GM19351 (cell line): ENCODE measurements around the gene TMEM164.

Experiments used
- ATAC-seq: cut with Tn5 transposase; IDR thresholded peaks from one replicate; pipeline ENCODE4 v1.9.1; 2021; ENCODE audit warnings: mild to moderate bottlenecking, moderate library complexity; ENCODE audit not compliant: unreplicated experiment

TMEM164 gene

DNA sequence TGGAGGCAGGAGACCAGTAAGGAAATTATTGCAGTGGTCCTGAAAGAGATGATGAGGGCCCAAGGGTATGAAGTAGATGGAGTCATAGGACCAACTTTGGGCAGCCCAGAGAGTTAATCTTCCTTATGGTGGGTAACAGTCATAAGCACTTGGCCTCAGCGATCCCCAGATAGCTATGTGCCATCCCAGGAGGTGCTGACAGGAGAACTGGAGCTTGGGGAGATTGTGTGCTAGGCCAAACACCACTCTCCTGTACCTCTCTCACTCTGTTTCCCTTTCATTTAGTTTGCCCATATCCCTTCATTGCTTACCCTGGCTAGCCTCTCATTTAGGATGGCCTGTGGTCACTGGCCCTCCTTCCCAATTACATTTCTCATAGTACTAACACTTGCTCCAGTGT, 60.0 kb downstream of the TMEM164 start:
- ATAC-seq: no peak

- no peak for ATAC-seq
Observed at GRCh38 chrX:110066488-110067225, 63.7 kb downstream of the TMEM164 start.

DNA sequence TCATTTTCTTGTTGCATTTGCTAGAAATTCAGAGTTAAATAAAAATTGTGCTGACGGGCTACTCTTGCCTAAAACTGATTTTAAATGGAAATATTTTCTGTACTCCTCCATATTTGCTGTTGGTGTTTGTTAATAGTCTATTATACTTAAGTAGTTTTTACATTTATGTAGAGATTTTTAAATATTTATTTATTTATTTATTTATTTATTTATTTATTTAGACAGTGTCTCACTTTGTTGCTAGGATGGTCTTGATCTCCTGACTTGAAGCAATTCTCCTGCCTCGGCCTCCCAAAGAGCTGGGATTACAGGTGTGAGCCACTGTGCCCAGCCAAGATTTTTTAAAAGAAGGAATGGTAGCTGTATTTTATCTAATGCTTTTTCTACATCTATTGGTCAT, 68.1 kb downstream of the TMEM164 start:
- no peak for ATAC-seq

- no peak for ATAC-seq
Observed at GRCh38 chrX:110081320-110081719, 78.4 kb downstream of the TMEM164 start.

DNA sequence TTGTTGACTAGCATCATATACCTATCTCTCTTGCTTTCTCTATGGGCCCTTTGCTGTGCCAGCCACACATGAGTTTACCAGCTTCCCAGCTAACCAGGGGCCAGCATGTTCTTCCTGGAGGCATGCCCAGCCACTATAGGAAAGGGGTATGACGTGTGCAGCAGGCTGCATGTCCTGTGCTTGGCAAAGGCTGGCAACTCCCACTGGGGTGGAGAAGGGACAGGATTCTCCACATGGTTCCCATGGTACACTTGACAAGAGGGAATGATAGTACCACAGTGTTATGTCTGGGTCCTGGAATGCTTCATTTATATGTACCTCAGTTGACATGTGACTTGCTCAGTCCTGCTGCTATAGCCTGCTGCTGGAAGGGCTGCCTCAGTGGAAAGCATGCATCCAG, 78.8 kb downstream of the TMEM164 start:
- no peak for ATAC-seq

- no peak for ATAC-seq
Observed at GRCh38 chrX:110082161-110082560, 79.2 kb downstream of the TMEM164 start.

GRCh38 chrX:110086162-110086915, 83.4 kb downstream of the TMEM164 start:
- no peak for ATAC-seq

DNA sequence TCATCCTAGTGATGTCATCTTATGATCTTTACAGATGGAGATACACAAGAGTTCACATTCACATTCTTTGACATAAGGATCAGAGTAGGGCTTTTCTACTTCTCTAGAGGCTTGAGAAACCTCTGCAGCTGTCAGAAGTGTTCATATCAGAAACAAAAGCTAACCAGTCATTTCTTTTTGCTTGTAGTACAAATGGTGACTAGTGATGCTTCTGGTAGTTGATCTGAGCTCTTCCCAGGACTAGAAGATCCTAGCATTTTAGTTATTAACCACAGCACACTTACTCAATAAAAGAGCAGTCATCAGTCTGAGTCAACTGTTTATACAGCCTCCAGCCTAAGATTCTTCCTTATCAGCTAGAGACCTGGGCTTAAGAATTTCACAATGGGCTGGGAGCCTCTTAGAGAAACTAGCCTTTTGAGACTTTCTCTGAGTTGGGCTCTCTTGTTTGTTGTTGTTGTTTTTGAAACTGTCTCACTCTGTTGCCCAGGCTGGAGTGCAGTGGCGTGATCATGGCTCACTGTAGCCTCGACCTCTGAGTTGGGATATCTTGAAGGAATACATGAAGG, 84.1 kb downstream of the TMEM164 start:
- no peak for ATAC-seq

DNA sequence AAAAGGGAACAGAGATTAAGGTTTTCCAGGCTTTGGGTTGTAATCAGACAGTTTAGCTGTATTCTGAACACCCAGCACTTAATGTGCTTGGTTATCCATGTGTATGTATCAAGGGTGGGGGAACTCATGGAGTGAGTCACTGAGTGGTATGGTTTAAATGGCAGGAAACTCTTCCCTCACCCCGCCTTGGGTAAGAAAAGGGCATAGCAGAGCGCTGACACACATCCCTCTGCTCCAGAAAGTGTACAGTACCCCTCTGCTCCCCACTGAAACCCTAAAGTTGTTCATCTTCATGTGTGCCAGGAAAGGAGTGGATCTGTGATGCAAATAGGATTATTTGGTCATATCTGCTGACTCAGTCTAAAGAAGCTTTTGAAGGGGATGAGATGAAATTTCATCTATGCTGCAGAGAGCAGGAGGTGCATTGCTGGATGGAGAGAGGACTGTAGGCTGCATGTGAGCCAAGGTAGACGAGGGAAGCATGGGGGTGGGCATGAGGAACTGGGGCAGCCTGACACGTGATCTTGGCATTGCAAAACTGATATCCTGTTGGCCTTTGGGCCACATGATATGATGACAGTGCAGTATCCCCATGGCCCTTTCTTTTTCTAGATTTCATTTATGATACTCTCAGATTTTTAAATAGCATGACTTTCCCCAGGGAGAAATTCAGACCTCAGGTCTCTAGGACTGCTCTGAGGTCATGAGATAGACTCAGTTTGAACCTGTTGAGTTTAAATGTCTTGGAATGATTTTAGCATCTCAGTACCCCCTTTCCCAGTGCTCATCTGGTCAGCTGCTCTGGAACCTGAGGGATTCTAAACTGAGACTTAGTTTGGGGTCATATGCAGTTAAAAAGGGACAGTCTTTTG, 84.8 kb downstream of the TMEM164 start:
- ATAC-seq: no peak

GRCh38 chrX:110089656-110090403, 86.9 kb downstream of the TMEM164 start:
- ATAC-seq: no peak

GRCh38 chrX:110097920-110098319, 95.0 kb downstream of the TMEM164 start:
- no peak for ATAC-seq

DNA sequence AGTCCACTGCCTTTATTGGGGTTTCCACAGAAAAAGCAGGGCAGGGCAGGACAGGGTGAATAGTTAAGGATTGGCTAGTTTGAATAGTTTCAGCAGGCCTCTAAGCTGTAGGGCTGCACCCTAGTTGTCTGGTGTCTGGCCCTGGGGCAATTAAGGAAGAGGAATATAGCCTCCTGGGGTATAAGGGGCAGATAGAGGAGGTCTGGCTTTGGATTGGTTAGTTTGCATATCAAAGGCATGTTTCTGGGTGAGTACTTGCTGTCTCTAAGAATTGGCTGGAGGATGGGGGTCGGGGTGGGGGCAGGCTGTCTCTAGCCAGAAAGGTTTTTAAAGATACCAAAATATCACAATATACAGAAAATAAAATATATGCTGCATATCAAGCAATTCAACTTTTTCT, 100.4 kb downstream of the TMEM164 start:
- no peak for ATAC-seq

DNA sequence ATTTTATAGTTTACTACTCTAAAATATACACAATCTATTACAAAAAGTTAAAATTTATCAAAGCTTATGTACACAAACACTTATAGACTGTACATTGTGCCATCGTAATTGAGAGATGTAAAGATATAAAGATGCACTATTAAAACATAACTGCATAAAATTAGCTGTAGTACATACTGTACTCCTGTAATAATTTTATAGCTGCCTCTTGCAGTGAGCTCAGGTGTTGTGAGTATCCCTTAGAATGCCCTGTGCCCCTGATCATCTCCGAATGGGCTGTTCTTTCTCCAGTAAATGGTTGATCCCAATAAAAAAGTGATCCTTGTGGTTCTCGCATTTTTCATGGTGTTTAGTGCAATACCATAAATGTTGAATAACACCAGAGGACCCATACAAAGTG, 101.2 kb downstream of the TMEM164 start:
- ATAC-seq: no peak

GRCh38 chrX:110108381-110108821, 105.5 kb downstream of the TMEM164 start:
- peak; percentile 79 for ATAC-seq

DNA sequence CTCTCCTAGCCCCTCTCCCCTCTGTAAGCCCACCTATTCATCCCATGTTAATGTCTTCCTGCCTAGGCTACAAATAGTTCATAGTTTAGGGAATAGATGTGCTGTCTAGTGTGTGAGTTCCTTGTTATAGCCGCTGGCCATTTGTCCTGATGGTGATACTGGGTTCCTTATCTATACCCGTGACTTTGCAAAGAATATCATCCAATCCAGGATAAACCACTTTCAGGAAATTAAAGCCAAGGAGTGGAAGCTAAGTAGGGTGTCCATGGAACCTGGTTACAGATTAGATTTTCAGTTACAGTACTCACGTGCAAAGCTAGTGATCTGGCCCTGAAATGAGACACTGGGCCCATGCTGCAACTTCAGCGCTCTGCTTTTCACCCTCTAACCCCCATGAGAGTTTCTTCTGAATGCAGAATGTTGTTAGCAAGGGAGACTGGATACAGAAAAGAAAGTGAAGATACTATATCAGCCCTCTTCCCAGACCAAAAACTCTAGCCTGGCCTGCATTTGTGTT, 111.4 kb downstream of the TMEM164 start:
- no peak for ATAC-seq

- ATAC-seq: no peak
Observed at GRCh38 chrX:110116066-110116980, 113.4 kb downstream of the TMEM164 start.

GRCh38 chrX:110118530-110118929, 115.6 kb downstream of the TMEM164 start:
- no peak for ATAC-seq

GRCh38 chrX:110119480-110119879, 116.6 kb downstream of the TMEM164 start:
- no peak for ATAC-seq

GRCh38 chrX:110120025-110120424, 117.1 kb downstream of the TMEM164 start:
- ATAC-seq: no peak
